Ascending aorta (tissue), 2 donors: ENCODE measurements around the gene PCIF1. TPM values are rescaled to one million over a fixed set of nuclear protein-coding genes. Genes with fewer than 3 reads are reported as not detected.

Experiments used
- DNase-seq, 2 donors: peaks; one replicate each; pipeline ENCODE4 v3.0.0-alpha.2; 2019; ENCODE audit warnings: low spot score in 2 of 2
- H3K27ac ChIP-seq, 2 donors: fragments of 200-600 bp; sonication (generic); one replicate each; pipeline ENCODE4 v1.5.1; 2016 to 2017; ENCODE audit warnings: mild to moderate bottlenecking in 1 of 2
- H3K27me3 ChIP-seq: fragments of 200-600 bp; sonication (generic); one replicate; pipeline ENCODE4 v1.5.1; 2017
- H3K36me3 ChIP-seq, 2 donors: fragments of 200-600 bp; sonication (generic); one replicate each; pipeline ENCODE4 v1.5.1; 2016
- H3K4me1 ChIP-seq, 2 donors: fragments of 200-600 bp; sonication (generic); one replicate each; pipeline ENCODE4 v1.5.1; 2016 to 2017; ENCODE audit warnings: mild to moderate bottlenecking in 1 of 2
- H3K4me3 ChIP-seq, 2 donors: fragments of 200-600 bp; sonication (generic); one replicate each; pipeline ENCODE4 v1.5.1; 2016 to 2017; ENCODE audit warnings: mild to moderate bottlenecking in 1 of 2
- H3K9me3 ChIP-seq, 2 donors: fragments of 200-600 bp; sonication (generic); one replicate each; pipeline ENCODE4 v1.5.1; 2016
- CTCF ChIP-seq, 3 experiments: fragments of 200-600 bp in 2 of 3; fragments of 450-650 bp in 1 of 3; sonication (generic) in 2 of 3; IDR thresholded peaks; one replicate each; pipeline ENCODE4 v1.5.1; 2016 to 2019; ENCODE audit warnings: antibody characterized with exemption in 3 of 3, mild to moderate bottlenecking in 1 of 3, moderate library complexity in 1 of 3
- intact Hi-C: fragments of 100-400 bp; cut with DNase I; formaldehyde crosslinking; loops from one replicate; pipeline ENCODE4 v1.15.1; 2023
- total RNA-seq: library from RNA; depleted of rRNA; stranded (reverse); fragments of >200 nt; gene quantifications from one replicate; pipeline ENCODE4 v1.1.0, GENCODE V29; 2016

The PCIF1 gene
- total RNA-seq, 1 donor from 2014 or later, result 45.7 TPM

DNA sequence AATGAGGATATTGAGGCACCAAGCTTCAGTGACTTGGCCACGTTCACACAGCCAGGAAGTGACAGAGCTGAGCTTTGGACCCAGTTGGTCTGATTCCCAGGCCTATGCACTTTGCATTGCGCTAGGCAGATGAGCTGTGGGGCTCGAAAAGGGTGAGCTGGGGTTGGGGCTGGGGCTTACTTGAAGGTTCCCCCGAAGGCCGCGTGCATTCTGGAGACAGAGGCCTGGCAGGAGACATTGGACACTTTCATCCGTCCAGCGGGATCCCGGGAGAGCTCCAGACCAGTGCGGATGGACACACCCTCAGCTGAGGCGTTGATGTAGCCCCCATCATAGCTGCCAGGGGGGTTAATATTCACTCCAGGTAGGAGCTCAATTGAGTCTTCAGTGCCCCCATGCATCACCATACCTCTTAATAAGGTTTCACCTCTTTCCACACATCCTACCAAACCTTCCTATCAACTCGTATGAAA lies 25.1 kb upstream of the PCIF1 start:
- Histone ChIP-seq H3K27me3 (no peaks in the 10 kb centered on the region), H3K27ac (no peak overlapping the region), H3K4me1 (peaks cover 6 to 13% of the 10 kb centered on the region in 2 donors), H3K36me3 (no peaks in the 10 kb centered on the region), H3K9me3 (no peaks in the 10 kb centered on the region), H3K4me3 (no peak overlapping the region)
- no peak for TF ChIP-seq CTCF (IDR thresholded peaks at IDR 0.05)
- intact Hi-C loops, result no loop called here
- DNase-seq, result no peak

GRCh38 chr20:45909817-45910669 lies 24.4 kb upstream of the PCIF1 start:
- H3K27me3 ChIP-seq, result no peaks in the 10 kb centered on the region
- H3K27ac ChIP-seq, result peak overlapping the region; percentile 31 to 57
- DNase-seq, result no peak
- no peak for TF ChIP-seq CTCF (IDR thresholded peaks at IDR 0.05)
- H3K4me3 ChIP-seq, result peak overlapping the region; percentile 20 to 64
- no peaks in the 10 kb centered on the region for H3K36me3 ChIP-seq
- intact Hi-C loops, result loop anchor here (1.0 kb wide), 1 partner anchor 19 kb away; the partner anchor contains the start of genes CTSA and NEURL2
- H3K9me3 ChIP-seq, result no peaks in the 10 kb centered on the region
- peaks cover 6 to 13% of the 10 kb centered on the region in 2 donors for H3K4me1 ChIP-seq

DNA sequence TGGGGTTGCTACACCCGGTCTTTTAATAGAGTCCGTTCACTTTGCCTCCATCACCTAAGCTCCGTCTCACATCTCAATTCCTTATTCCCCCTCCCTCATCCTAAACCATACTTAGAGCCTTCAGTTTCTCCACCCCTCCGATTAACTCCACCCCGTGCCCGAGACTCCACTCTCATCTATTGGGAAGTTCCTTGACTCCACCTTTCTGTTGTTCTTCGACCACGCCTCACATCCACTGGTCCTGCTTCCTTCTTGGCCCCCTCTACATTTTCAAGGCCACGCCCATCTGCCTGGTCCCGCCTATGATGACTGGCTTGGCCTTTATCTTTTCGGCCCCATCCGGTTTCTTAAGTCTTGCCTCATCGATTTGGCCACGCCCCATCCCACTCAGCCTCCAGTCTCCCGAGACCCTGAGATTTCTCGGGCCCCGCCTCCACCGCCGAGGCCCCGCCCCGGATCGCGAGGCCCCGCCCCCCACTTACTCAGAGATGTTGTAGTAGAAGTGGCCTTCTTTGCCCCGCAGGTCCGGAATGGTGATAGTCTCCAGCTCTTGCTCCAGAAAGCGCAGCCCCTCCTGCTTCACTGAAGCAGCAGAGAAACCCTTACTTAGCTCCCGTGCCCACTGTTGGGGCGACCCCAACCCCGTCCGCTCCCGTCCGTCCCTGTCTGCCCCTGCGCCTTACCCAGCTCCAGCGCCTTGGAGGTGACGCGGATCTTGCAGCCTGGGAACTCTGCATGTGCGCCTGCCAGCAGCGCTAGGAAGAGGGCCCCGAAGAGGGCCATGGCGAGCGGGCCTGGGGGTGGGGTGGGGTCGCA lies 23.6 kb upstream of the PCIF1 start:
- Histone ChIP-seq H3K4me1 (peaks cover 6 to 13% of the 10 kb centered on the region in 2 donors), H3K27ac (peak overlapping the region; percentile 38 to 71), H3K36me3 (no peaks in the 10 kb centered on the region), H3K27me3 (no peaks in the 10 kb centered on the region), H3K4me3 (peak overlapping the region; percentile 49 to 64), H3K9me3 (no peaks in the 10 kb centered on the region)
- TF ChIP-seq CTCF (IDR thresholded peaks at IDR 0.05), result no peak
- intact Hi-C loops, result loop anchor here (1.0 kb wide), 2 partner anchors 20 to 23 kb away; partner anchors contain the start of genes CTSA, NEURL2 and PCIF1
- DNase-seq, result peak; percentile 98 to 99

- Histone ChIP-seq H3K4me3 (peak within 1 kb of the TSS; percentile 49 to 64), H3K27ac (peak within 1 kb of the TSS; percentile 38 to 71), H3K36me3 (no peaks in the 10 kb centered on the region), H3K27me3 (no peaks in the 10 kb centered on the region), H3K9me3 (no peaks in the 10 kb centered on the region), H3K4me1 (peaks cover 6 to 13% of the 10 kb centered on the region in 2 donors)
- intact Hi-C loops, result loop anchor here (1.0 kb wide), 1 partner anchor 23 kb away; the partner anchor contains the start of gene PCIF1
- DNase-seq, result peak in 1 of 2 donors; percentile 77
- TF ChIP-seq CTCF (IDR thresholded peaks at IDR 0.05), result no peak
These were observed 22.8 kb upstream of the PCIF1 start, which contains the start of gene PLTP for GRCh38 chr20:45911486-45912343. Gene PLTP (minus strand): TSS chr20:45912155. CDS start chr20:45911452, 703 bp downstream.

GRCh38 chr20:45912344-45912682 lies 22.2 kb upstream of the PCIF1 start:
- H3K4me1 ChIP-seq, result peaks cover 6 to 13% of the 10 kb centered on the region in 2 donors
- no peak for TF ChIP-seq CTCF (IDR thresholded peaks at IDR 0.05)
- H3K4me3 ChIP-seq, result peak overlapping the region; percentile 49 to 64
- DNase-seq, result no peak
- intact Hi-C loops, result no loop called here
- H3K27me3 ChIP-seq, result no peaks in the 10 kb centered on the region
- no peaks in the 10 kb centered on the region for H3K36me3 ChIP-seq
- no peaks in the 10 kb centered on the region for H3K9me3 ChIP-seq
- peak overlapping the region in 1 of 2 donors; percentile 71 for H3K27ac ChIP-seq
